ENCODE data around the gene PABPC1L2A.
"Not testable (repeated sequence)": the region's sequence is repeated elsewhere in the genome, so short reads cannot be mapped to it uniquely, and the experiment has no call there.

GRCh38 chrX:73079884-73080283 lies 572 bp upstream of the PABPC1L2A start:
- TF ChIP-seq TAF1 (conservative IDR thresholded peaks at IDR 0.05); MAX (IDR thresholded peaks at IDR 0.05); GABPA (IDR thresholded peaks at IDR 0.05 in 1 of 2, conservative IDR thresholded peaks at IDR 0.05 in 1 of 2); ATF3 (IDR thresholded peaks at IDR 0.05); JUND (IDR thresholded peaks at IDR 0.05); CTCF (IDR thresholded peaks at IDR 0.05; ENCODE audit: low read depth, low read length, missing input control); SP1 (IDR thresholded peaks at IDR 0.05); REST (IDR thresholded peaks at IDR 0.05); YY1 (IDR thresholded peaks at IDR 0.05); RAD21 (IDR thresholded peaks at IDR 0.05); RXRA (IDR thresholded peaks at IDR 0.05); FOXA1 (IDR thresholded peaks at IDR 0.05): not testable (repeated sequence)

Data from liver (tissue), 3 donors.